Breast epithelium (tissue), 3 donors: ENCODE results near the gene DAPK2.

Source experiments
- CTCF ChIP-seq, 3 donors: fragments of 450-650 bp; IDR thresholded peaks; one replicate each; pipeline ENCODE4 v1.5.1; 2016 to 2017; ENCODE audit warnings: antibody characterized with exemption in 3 of 3, mild to moderate bottlenecking in 3 of 3, moderate library complexity in 3 of 3
- POLR2A ChIP-seq: fragments of 450-650 bp; IDR thresholded peaks from one replicate; pipeline ENCODE4 v1.6.1; 2016; ENCODE audit warnings: antibody characterized with exemption, mild to moderate bottlenecking, moderate library complexity

GRCh38 chr15:63891768-63892133 lies 154.5 kb downstream of the DAPK2 start:
- TF ChIP-seq POLR2A (no peak), CTCF (IDR thresholded peaks at IDR 0.05) (no peak)
